C4-2B (cell line): ENCODE results near the gene HES1.

Experiments used
- CTCF ChIP-seq: fragments of 450-650 bp; conservative IDR thresholded peaks from 2 replicates; pipeline ENCODE4 v1.5.1; 2017; ENCODE audit warnings: mild to moderate bottlenecking
- ZFX ChIP-seq: fragments of 450-650 bp; IDR thresholded peaks from 2 replicates; pipeline ENCODE4 v1.6.1; 2017

GRCh38 chr3:194139071-194139813, 3.3 kb downstream of the HES1 start:
- TF ChIP-seq CTCF (no peak), ZFX (no peak)
